ENCODE results near the gene TRERF1.
"Not testable (repeated sequence)": the region's sequence is repeated elsewhere in the genome, so short reads cannot be mapped to it uniquely, and the experiment has no call there.

TRERF1 gene

GRCh38 chr6:42482174-42482573, 30.4 kb upstream of the TRERF1 start:
- Mint-ChIP-seq H3K36me3 (ENCODE audit: low read depth) (no peaks in the 10 kb centered on the region), H3K9me3 (no peaks in the 10 kb centered on the region), H3K4me3 (no peak overlapping the region), H3K27ac (peak overlapping the region; percentile 96 to 98 (median 96)), H3K4me1 (peaks cover 15% of the 10 kb centered on the region), H3K27me3 (ENCODE audit: low read depth) (no peaks in the 10 kb centered on the region)
- no peak for TF ChIP-seq CTCF (IDR thresholded peaks at IDR 0.05; ENCODE audit: unreplicated experiment in 3 of 3)

- H3K4me1 Mint-ChIP-seq = no peaks in the 10 kb centered on the region
- no peak overlapping the region for H3K27ac Mint-ChIP-seq
- H3K4me3 Mint-ChIP-seq = no peak overlapping the region
- no peaks in the 10 kb centered on the region for H3K36me3 Mint-ChIP-seq (ENCODE audit: low read depth)
- H3K9me3 Mint-ChIP-seq = peaks cover 17% of the 10 kb centered on the region
- no peaks in the 10 kb centered on the region for H3K27me3 Mint-ChIP-seq (ENCODE audit: low read depth)
- no peak for TF ChIP-seq CTCF (IDR thresholded peaks at IDR 0.05; ENCODE audit: unreplicated experiment in 3 of 3)
Observed at GRCh38 chr6:42471714-42472113, 20.0 kb upstream of the TRERF1 start.

GRCh38 chr6:42471142-42471541, 19.4 kb upstream of the TRERF1 start:
- no peak overlapping the region for H3K27ac Mint-ChIP-seq
- TF ChIP-seq CTCF (IDR thresholded peaks at IDR 0.05; ENCODE audit: unreplicated experiment in 3 of 3) = no peak
- no peaks in the 10 kb centered on the region for H3K36me3 Mint-ChIP-seq (ENCODE audit: low read depth)
- no peaks in the 10 kb centered on the region for H3K27me3 Mint-ChIP-seq (ENCODE audit: low read depth)
- peaks cover 17% of the 10 kb centered on the region for H3K9me3 Mint-ChIP-seq
- H3K4me1 Mint-ChIP-seq = no peaks in the 10 kb centered on the region
- no peak overlapping the region for H3K4me3 Mint-ChIP-seq

- Mint-ChIP-seq H3K36me3 (ENCODE audit: low read depth) (no peaks in the 10 kb centered on the region), H3K27ac (no peak overlapping the region), H3K27me3 (ENCODE audit: low read depth) (no peaks in the 10 kb centered on the region), H3K9me3 (peaks cover 21% of the 10 kb centered on the region), H3K4me1 (no peaks in the 10 kb centered on the region), H3K4me3 (no peak overlapping the region)
- no peak for TF ChIP-seq CTCF (IDR thresholded peaks at IDR 0.05; ENCODE audit: unreplicated experiment in 3 of 3)
Observed at GRCh38 chr6:42468273-42468672, 16.5 kb upstream of the TRERF1 start.

GRCh38 chr6:42467651-42468050, 15.9 kb upstream of the TRERF1 start:
- Mint-ChIP-seq H3K9me3 (peaks cover 21% of the 10 kb centered on the region), H3K4me3 (no peak overlapping the region), H3K27ac (no peak overlapping the region), H3K4me1 (no peaks in the 10 kb centered on the region), H3K27me3 (ENCODE audit: low read depth) (no peaks in the 10 kb centered on the region), H3K36me3 (ENCODE audit: low read depth) (no peaks in the 10 kb centered on the region)
- TF ChIP-seq CTCF (IDR thresholded peaks at IDR 0.05; ENCODE audit: unreplicated experiment in 3 of 3) = no peak

GRCh38 chr6:42466470-42466869, 14.7 kb upstream of the TRERF1 start:
- H3K4me1 Mint-ChIP-seq; H3K27me3 Mint-ChIP-seq (ENCODE audit: low read depth); H3K27ac Mint-ChIP-seq; H3K4me3 Mint-ChIP-seq; H3K36me3 Mint-ChIP-seq (ENCODE audit: low read depth): not testable (repeated sequence)
- H3K9me3 Mint-ChIP-seq = peaks cover 21% of the 10 kb centered on the region

All from nephron (organoid).